GM21825 (cell line): ENCODE measurements around the gene KDM4C.

Experiments used
- ATAC-seq: cut with Tn5 transposase; IDR thresholded peaks from one replicate; pipeline ENCODE4 v1.9.1; 2021; ENCODE audit warnings: mild to moderate bottlenecking, moderate library complexity; ENCODE audit not compliant: unreplicated experiment

The KDM4C gene

DNA sequence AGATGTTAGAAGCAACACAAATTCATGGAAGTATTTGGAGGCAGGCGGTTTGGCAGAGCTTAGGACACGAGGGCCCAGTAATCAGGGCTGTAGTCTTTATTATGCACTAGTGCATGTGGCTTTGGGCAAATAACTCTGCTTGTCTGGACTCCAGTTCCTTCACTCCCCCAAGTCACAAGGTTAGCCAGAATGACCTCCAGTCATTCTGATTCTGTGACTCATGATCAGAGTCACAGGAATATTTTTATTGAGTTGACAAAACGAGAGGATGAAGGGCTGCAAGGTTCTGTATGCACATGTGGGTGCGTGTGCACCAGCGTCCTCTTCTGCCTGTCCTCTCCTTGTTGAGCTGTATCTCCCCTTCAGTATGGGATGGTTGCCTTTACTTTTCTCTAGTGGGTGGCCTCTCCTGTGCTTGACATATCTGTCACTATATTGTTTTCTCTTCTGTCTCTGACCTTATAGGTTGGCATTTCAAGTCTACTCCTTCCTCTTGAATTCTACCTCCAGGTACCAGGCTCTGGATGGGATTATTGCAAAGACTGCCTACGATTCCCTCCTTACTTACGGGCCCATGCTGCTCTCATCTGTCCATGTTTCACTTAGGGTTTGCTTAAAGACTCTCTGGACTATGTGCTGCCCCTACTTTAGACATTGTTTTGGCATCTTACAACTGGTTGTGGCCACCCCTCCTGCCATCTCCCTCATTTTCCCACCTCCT lies 94.6 kb downstream of the KDM4C start:
- no peak for ATAC-seq

DNA sequence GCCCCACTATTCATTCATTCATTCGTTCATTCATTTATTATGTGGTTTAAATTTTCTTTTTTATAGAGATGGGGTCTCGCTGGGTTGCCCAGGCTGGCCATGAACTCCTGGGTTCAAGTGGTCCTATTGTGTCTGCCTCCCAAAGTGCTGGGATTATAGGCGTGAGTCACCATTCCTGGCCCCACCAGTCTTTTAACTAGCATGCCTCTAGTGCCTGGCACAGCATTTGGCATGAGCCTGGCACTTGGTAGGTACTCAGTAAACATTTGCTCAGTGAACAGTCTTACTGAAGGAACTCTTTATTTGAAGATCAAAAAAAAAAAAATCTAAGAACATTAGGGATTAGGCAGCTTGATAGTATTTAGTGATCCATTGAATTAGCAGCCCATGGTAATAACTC lies 98.1 kb downstream of the KDM4C start:
- no peak for ATAC-seq

DNA sequence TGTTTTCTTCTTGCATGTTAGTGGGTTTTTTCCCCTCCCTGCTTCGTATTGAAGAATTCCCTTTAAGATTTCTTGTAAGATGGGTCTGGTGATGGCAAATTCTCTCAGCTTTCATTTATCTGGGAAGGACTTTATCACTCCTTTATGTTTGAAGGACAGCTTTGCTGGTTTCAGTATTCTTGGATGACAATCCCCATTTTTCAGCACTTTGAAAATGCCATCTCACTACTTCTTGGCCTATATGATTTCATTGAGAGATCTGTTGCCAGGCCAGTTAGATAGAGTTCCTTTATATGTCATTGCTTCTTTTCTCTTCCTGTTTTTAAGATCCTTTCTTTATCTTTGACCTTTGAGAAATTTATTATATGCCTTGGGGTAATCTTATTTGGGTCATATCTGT lies 106.3 kb downstream of the KDM4C start:
- no peak for ATAC-seq

DNA sequence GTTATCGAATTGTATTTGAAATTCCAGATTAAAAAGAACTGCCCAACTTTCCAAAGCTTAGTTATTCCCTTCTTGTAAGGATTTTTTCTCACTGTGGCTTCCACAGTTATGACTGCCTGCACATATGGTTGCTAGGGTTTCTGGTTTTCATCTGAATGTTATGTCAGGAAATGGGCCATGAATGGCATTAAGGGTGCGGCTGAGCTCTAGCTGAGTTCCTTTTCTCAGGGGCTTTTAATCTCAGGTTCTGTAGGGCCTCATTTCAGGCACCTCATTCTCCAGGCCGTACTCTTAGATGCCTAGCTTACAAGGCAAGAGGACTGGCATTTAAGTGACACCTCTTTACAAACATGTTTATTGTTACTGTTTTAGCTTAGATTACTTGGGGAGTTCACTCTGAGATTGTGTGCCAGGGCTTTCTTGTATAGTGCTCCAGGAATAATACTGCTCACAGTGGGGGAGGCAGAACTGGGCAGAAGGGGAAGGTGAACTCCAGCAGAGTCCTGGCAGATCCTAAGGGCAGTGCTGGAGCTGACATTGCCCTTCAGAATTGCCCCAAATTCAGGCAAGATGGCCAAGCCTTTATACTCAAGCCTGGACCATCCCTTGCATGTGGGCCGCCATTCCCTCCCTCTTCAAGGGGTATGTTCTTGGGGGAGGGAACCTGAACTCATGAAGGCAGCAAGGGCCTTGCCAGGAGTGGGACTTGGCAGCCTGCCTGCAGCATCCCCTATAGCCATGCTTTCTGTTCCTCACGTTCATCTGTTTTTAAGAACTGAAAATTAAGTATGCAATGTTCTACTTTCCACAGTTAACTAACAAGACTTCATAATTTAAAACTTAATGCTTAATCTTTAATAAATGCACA lies 111.5 kb downstream of the KDM4C start:
- ATAC-seq: no peak

DNA sequence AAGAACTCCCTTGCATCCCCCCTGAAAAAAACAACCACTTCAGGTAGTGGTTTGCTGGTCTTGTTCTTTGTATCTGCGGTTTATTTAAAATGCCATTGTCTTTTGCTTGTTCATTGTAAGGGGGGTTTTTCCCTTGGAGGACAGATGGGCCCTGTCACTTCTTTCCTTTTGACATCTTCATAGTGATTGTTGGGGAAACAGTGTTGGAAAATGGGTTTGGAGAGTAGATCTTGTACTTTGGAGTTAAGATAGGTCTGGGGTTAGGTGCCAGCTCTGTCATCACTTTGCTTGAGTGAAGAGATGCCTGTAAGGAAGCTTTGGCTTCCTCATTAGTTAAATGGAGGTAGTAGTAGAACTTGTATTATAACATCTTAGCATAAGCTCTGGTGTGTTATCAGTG lies 112.4 kb downstream of the KDM4C start:
- ATAC-seq: no peak

DNA sequence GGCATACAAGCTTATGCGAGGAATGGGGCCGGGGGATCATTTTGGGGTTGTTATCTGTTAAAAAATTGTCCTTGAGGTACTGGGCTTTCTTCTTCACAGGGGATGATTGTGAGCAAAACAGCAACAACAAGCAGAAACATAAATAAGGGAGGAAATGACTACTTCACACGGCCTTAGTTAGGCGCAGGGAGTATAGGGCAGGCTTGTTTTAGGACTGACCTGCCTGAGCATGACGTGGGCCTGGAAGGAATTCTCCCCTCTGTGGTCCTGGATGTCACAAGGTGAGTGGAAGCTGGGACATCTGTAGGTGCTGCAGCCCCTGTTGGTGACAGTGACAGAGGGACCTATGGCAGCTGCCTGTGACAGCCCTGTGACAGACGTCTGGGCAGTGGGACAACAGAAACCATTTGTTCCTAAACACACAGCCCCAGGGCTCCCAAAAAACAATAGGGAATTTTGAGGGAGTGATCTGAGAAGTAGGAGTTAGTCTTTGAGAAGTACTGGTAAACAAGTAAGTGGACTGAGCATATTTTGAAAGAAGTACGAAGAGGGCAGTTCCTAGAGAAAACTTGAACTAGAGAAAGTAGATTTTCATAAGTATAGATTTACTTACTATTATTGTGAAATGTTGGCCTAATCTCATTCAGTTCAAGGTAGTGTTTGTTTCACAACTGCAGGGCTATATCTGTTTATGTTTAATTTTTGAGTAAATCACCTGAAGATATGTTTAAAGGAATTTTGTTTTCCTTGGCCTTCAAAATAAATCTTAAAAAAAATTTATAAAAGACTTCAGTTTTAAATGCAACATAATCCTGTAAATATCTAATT lies 113.1 kb downstream of the KDM4C start:
- ATAC-seq: no peak

DNA sequence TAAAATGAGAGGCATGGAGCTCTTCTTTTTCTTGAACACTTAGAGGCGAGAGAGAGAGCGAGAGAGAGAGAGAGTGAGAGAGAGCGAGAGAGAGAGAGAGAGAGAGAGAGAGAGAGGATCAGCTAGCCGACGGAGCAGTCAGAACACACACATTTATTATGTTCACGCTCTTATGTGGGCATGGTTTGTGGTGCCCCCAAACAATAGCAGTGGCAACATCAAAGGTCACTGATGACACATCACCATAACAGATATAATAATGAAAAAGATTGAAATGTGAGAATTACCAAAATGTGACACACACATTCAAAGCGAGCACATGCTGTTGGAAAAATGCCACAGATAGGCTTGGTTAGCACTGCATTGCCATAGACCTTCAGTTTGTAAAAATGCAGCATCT lies 116.1 kb downstream of the KDM4C start:
- no peak for ATAC-seq

DNA sequence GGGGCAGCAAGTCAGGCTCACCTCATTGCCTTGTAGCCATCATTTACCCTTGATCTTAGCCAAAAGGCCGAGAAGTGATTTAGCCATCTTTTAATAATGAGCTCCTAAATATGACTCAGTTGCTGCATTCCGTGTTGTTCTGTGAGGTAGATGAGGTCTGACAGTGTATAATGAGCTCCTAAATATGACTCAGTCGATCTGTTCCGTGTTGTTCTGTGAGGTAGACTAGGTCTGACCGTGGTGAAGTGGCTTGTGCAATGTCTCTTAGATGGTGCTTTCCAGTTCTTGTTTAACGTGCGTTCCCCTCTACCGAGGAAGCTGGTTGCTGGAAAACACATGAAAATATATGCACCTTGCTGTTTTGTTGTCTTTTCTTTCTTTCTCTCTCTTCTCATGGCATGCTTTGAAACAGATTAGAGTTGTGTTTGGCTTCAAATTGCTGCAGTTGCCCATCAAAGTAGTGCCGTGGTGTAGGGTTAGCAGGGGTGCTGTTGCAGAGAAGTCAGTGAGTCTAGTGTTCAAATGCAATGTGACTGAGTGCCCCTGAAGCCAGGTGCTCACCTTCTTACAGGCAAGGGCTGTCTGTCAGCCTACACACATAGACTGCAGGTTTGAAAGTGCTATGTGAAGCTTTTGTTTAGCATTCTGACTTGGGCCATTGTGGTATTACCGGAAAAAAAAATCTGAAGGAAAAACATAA lies 118.6 kb downstream of the KDM4C start:
- no peak for ATAC-seq

DNA sequence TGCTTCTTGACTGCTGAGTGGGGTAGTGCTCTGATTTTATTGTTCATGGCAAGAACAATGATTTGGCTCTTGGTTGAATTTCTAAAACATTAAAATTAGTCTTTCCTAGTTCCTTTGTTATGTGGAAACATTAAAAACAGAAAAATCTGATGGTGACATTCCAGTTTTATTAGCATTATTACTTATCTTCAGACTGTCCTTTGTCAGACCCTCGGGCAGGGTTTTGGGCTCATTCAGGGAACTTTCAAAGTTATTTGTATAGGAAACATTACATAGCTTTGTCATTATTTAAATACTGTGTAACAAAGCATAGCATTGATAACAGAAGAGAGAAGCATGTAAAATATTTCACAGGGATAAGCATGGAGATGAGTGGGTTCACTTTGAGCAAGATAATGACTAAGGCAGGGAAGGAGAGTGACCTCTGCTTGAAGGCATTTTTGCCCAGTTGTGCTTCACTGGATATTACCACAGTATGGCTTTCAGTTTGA lies 119.9 kb downstream of the KDM4C start:
- ATAC-seq: no peak

DNA sequence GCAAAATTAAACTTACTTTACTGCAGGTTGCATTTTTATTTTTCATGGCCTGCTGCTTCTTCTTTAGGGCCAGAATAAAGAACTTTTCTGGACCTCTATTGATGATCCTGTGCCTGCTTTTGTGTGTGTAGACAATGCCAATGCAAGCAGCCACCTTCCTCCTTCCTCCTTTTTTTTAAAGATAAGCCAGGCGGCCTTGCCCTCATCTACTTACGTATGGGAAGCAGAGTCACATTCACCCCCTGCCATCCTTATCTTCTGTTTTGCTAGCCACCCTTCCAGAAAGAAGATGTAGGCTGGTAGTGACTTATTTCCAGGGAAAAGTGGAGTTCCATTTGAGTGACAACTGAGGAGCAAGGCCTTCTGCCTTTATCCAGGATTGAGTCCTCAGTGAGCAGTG lies 122.9 kb downstream of the KDM4C start:
- ATAC-seq: no peak

DNA sequence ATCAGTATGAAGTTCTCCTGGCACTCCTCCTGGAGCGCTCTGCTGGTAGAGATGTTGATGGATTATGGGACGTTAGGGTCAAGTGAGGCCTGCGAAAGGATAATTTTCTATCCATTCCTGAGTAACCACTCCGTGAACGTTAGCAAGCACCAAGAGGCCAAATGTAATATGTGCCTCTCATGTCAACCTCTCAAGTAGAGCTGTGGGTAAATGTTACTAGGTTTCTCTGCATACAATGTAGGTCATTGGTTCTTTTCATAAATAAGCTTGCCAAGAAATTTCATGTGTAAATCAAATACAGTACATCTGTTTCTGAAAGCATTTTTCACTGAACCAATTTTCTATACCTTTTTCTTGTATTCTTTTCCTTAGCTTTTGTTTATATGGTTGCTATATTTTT lies 126.3 kb downstream of the KDM4C start:
- ATAC-seq: no peak

DNA sequence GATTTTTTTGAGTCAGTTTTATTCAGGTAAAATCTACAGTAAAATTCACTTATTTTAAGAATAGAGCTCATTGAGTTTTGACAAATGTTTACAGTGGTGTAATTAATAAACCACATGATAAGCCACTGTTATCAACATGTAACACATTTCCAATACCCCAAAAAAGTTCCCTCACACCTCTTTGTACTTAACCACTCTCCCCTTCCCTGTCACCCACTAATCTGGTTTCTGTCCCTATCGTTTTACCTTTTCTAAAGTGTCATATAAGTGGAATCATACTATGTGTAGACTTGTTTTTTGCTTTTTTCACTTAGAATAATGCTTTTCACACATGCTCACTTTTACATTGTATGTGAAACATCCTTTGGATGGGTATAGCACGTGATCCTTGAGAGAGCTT lies 127.2 kb downstream of the KDM4C start:
- ATAC-seq: no peak

DNA sequence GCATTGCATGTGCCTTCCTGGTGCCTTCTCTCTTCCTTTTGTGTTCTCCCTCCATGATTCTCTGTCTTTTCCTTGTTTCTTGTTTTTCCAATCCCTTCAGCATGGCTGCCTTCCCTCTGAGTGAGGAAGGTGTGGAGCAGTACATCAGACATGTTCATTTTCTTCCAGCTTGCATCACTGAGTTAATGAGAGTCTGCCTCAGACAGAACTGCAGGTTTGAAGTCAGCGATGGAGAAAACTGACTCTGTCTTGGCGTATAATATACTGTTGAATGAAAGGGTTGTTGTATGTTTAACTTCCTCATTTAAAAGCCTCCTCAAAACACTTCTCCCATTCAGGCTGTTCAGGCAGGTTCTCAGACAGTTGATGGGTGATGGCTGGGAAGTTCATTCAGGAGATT lies 129.3 kb downstream of the KDM4C start:
- no peak for ATAC-seq

DNA sequence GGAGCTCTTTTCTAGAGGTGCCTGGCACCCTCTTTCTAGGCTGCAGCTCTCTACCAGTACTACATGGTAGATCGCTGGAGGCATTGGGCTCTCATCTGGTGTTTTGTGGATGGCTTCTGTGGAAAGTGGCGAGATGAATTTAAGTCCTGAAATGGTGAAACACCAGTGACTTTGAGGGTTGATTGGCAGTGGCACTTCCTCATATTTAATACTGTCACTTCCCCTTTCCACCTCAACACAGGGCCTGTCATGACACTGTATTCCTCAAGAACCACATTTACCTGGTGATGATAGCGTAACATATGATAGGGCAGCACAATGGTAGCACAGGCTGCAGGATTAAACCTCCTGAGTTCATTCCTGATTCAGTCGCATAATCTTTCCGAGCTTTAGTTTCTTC lies 132.1 kb downstream of the KDM4C start:
- ATAC-seq: no peak

DNA sequence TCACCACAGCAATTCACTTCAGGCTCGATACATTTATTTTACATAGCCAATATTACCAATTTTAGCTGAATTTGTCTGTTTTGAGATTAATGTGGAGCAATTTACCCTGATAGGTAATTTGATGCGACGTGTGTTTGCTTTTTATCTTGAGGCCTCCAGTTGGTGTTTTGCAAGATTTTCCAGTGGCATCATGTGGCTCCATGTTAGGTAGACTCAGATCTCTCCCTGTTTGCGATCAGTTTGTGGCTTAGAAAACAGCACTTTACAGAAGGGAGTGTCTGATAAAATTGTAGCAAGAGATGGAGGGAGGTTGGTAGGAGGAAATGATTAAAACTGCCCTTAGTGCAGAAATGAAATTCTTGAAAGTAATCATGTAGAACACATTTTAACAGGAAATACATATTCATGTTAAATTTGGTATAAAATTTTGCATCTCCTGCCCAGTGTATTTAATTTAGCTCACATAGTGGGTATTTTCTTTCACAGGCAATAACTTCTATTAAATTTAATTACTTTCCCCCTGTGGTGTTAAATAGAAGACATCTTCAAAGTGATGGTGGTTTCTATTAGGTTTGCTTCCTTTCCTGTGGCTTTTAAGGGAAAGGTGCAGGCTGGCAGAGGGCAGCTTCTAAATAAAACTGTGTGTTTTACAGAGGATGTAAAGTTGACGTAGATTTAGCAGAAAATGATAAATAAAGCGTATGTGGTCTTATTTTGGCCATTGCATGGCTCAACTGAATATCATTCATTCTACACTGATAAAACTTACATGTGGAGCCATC lies 135.8 kb downstream of the KDM4C start:
- ATAC-seq: peak; percentile 33

DNA sequence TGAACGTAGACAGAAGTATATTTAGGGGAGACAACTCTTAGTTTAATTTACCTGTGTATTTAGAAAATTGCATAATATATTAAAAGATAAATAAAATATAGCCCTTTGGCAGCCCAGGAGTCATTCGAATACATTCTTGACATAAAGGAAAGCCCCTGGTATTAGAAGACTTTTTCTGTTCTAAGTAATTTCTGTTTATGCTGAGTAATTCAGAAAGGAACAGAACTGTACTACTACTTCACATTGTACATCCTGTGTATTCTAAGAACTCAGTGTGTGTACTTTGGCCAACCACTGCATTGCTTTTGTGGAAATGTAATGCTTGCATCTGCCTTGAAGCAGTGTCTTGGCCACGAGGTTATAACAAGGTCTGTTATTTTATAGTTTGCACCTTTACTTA lies 136.4 kb downstream of the KDM4C start:
- ATAC-seq: peak; percentile 86

DNA sequence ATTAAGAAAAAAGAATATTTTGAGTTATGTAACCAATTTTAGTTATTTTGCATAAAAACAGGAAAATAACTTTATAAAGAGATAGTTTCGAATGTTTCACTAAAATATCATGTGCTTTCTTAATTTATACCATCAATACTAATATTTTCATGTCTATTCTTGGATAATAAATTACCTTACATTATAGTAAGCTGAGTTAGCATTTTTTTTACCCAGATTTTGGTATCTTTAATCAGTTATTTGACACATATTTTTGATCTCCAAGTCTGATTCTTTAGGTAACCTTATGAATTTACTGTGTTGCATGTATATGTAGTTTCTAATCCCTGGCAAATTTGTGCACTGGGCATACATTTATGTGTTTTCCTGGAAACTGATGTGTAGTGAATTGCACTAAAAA lies 138.0 kb downstream of the KDM4C start:
- ATAC-seq: no peak

DNA sequence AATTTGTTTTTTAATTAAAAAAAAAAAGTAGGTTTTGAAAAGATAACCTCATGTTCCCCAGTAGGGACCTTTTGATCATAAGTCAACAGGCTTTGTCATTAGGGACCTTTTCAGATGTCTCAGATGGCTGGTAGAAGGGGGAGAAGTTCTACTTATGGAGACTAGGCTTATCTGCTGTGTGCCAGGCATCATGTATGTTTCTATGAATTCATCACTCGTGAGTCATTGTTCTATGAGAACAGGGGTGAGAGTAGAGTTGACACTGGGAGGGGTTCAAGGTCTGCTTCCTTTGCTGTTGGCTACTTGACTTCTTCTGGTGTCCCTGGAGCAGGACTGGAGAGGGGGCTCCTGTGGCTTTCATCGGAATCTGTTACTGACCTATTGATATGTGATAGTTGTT lies 138.8 kb downstream of the KDM4C start:
- no peak for ATAC-seq

DNA sequence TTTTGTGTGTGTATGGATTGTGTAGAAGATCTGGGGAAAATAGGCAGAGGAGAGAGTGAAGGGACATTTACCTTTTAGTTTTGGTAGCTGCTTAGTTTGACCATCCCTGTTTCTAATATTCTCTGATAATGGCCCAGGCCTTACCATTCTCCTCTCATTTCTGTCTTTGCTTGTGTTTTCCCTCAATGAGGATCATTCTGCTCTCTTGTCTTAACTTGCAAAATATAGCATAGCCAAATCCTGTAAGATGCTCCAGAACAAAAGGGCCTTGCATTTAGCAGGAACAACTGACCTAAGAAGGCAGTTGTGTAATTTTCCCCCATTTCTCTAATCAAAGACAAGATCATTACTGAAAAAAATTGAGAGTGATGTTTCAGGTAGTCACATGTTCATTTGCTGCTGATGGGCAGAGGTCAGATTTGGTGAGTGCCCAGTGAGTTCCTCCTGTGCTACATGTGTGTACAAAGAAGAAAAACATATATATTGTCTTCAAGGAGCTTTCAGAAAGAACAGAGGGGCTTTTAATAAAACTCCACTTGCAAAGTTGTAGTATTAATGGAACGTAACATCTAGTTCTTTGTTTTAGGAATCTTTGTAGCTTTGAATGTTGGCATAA lies 139.5 kb downstream of the KDM4C start:
- no peak for ATAC-seq

DNA sequence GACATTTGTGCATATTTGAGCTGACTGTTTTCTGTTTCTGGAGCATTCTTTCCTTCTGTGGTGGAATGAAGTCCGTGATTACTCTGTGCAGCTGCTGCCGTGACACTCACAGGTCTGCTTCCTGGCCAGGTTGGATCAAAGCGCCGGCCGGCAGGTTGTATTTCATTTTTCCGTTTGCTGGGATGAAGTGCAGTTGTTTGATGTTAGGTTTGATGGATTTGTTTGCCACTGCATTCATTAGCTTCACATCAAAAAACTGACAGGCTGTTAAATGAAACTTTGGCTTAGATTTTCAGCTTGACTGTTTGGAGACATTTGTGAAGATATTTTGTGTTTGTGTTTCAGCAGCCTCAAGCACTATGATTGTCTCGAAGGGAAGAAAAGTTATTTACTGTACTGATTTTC lies 140.1 kb downstream of the KDM4C start:
- ATAC-seq: no peak
